NT2/D1 (cell line): ENCODE data around the gene IFRD2.

Experiments used
- DNase-seq: peaks from one replicate; pipeline ENCODE4 v3.0.0-alpha.2; 2011; ENCODE audit warnings: low read depth, low spot score
- H3K27me3 ChIP-seq: 2 replicates; pipeline ENCODE4 v1.6.0; 2011; ENCODE audit warnings: mild to moderate bottlenecking; ENCODE audit not compliant: insufficient read length, insufficient read depth
- H3K36me3 ChIP-seq: 2 replicates; pipeline ENCODE4 v1.6.1; 2011; ENCODE audit warnings: mild to moderate bottlenecking, low read length, mixed read lengths; ENCODE audit not compliant: insufficient read depth, insufficient read length
- H3K4me1 ChIP-seq: 2 replicates; pipeline ENCODE4 v1.5.1; 2011; ENCODE audit not compliant: insufficient read depth, insufficient read length
- H3K4me3 ChIP-seq: 2 replicates; pipeline ENCODE4 v1.5.1; 2011; ENCODE audit warnings: low read depth; ENCODE audit not compliant: insufficient read length
- H3K9ac ChIP-seq: 2 replicates; pipeline ENCODE4 v1.6.0; 2011; ENCODE audit warnings: low read depth; ENCODE audit not compliant: insufficient read length
- H3K9me3 ChIP-seq: 2 replicates; pipeline ENCODE4 v1.5.1; 2011; ENCODE audit warnings: mild to moderate bottlenecking, low read length; ENCODE audit not compliant: insufficient read depth
- SUZ12 ChIP-seq: IDR thresholded peaks from 2 replicates; pipeline ENCODE4 v1.6.1; 2011; ENCODE audit not compliant: insufficient read length, insufficient read depth; ENCODE audit errors: extremely low read depth
- YY1 ChIP-seq: IDR thresholded peaks from 2 replicates; pipeline ENCODE4 v1.6.1; 2011; ENCODE audit not compliant: insufficient read length, insufficient read depth
- ZNF274 ChIP-seq: IDR thresholded peaks from 2 replicates; pipeline ENCODE4 v1.6.1; 2011; ENCODE audit warnings: mild to moderate bottlenecking, low read depth, low read length

Gene IFRD2, protein sequence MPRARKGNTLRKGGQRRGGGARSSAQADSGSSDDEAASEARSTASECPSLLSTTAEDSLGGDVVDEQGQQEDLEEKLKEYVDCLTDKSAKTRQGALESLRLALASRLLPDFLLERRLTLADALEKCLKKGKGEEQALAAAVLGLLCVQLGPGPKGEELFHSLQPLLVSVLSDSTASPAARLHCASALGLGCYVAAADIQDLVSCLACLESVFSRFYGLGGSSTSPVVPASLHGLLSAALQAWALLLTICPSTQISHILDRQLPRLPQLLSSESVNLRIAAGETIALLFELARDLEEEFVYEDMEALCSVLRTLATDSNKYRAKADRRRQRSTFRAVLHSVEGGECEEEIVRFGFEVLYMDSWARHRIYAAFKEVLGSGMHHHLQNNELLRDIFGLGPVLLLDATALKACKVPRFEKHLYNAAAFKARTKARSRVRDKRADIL

DNA sequence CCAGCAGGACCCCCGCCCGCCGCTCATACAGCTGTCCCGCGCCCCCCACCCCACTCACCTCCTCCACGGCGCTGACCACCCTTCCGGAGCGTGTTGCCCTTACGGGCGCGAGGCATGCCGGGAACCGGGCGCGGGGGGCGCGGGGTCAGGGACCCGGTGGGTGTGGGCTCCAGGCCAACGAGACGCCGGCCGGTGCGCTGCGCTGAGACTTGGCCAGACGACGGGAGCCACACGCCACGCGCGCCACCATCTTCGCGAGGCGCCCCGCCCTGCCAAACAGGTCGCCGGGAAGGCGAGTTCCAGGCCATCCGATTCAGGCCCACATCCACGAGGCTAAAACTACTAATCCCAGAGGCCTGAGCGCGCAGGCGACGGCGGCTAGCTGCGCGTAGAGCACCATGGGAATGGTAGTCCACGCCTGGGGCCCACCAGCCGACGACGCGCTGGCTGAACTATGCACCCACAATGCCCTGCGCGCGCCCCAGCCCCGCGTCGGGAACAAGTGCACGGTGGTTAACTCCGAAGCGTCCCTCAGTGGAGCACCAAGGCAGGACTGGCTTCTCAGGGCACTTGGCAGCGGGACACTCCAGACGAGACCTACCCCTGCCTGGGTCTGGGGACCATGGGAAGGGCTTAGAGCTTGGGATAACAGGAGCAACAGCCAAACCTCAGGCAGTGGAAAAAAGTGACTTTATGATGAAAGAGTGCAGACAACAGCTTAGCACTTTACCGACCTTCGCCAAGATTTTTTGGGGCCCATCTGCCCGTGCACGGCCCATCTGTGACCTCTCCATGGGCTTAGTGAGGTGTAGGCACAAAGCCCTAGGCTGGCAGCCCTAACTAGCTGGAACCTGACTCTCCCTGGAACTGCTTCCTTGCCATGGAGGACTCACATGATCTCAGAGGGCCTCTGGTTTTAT is at the start of gene IFRD2:
TSS of gene IFRD2 (minus strand) at position 271 of the 920 bp plus-strand sequence. CDS start at position 116, 155 bp downstream.
- peak; percentile 69 for TF ChIP-seq YY1
- no peak for TF ChIP-seq ZNF274
- TF ChIP-seq SUZ12: no peak
- no peaks in the 10 kb centered on the region for H3K9me3 ChIP-seq
- no peaks in the 10 kb centered on the region for H3K27me3 ChIP-seq
- peak within 1 kb of the TSS; percentile 87 for H3K4me3 ChIP-seq
- peak; percentile 97 for DNase-seq
- peak within 1 kb of the TSS; percentile 97 for H3K9ac ChIP-seq
- H3K36me3 ChIP-seq: peaks cover 42% of the 10 kb centered on the region
- peaks cover 10% of the 10 kb centered on the region for H3K4me1 ChIP-seq

DNA sequence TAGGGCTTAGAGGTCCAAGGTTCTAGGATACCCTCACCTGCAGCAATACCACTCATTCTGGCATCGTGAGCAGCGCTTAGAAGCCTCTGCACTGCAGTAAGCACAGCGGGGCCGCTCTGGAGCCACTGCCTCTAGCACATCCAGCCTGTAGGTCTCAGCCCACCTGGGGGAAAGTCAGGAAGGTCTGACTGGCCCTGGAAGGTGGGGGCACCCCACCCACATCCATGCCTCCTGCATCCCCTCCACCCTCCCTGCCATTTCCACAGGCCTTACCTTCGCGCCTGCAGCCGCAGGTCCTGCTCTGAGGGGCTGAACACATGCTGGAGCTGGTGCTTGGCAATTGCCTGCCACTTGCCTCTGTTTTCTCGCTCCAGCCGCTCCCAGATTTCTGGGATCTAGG is 49.3 kb upstream of the IFRD2 start:
- H3K27me3 ChIP-seq: peaks cover 40% of the 10 kb centered on the region
- no peaks in the 10 kb centered on the region for H3K9me3 ChIP-seq
- TF ChIP-seq ZNF274 (no peak), SUZ12 (no peak), YY1 (no peak)
- H3K4me1 ChIP-seq: peaks cover 18% of the 10 kb centered on the region
- no peak for DNase-seq
- H3K4me3 ChIP-seq: no peak overlapping the region
- H3K36me3 ChIP-seq: peaks cover 1% of the 10 kb centered on the region
- no peak overlapping the region for H3K9ac ChIP-seq

DNA sequence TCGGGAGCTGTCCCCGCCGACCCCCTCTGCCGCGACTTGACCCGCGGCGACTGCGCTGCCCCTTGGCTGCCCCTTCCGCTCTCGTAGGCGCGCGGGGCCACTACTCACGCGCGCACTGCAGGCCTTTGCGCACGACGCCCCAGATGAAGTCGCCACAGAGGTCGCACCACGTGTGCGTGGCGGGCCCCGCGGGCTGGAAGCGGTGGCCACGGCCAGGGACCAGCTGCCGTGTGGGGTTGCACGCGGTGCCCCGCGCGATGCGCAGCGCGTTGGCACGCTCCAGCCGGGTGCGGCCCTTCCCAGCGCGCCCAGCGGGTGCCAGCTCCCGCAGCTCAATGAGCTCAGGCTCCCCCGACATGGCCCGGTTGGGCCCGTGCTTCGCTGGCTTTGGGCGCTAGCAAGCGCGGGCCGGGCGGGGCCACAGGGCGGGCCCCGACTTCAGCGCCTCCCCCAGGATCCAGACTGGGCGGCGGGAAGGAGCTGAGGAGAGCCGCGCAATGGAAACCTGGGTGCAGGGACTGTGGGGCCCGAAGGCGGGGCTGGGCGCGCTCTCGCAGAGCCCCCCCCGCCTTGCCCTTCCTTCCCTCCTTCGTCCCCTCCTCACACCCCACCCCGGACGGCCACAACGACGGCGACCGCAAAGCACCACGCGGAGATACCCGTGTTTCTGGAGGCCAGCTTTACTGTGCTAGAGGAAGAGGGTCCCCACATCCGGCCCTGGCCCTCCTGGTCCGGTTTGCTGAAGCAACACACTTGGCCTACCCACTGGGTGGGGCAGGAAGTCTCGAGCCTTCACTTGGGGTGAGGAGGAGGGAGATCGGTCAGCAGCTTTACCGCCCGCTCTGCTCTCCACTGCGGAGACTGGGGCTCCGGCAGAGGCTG is 48.5 kb upstream of the IFRD2 start, which contains the start of gene RASSF1:
TSS of gene RASSF1 (minus strand) at position 389 of the 882 bp plus-strand sequence. CDS start at position 358, 31 bp downstream.
- TF ChIP-seq YY1: no peak
- no peak for TF ChIP-seq SUZ12
- H3K4me1 ChIP-seq: peaks cover 16% of the 10 kb centered on the region
- H3K9me3 ChIP-seq: no peaks in the 10 kb centered on the region
- peaks cover 10% of the 10 kb centered on the region for H3K36me3 ChIP-seq
- no peak within 1 kb of the TSS for H3K9ac ChIP-seq
- H3K27me3 ChIP-seq: peaks cover 35% of the 10 kb centered on the region
- DNase-seq: no peak
- no peak within 1 kb of the TSS for H3K4me3 ChIP-seq

DNA sequence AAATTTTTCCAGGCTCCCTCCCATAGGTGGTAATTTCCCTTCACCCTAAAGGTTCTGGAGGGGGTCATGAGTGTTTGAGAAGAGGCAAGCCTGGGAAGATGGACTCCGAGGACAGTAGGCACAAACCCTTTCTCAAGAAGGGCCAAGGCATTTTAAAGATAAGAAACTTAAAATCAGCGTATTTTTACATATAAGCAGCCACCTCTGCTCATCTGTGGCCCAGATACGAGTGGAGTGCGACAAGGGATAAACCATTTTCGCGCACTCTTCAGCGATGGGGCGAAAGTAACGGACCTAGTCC is 47.9 kb upstream of the IFRD2 start:
- Histone ChIP-seq H3K27me3 (peaks cover 29% of the 10 kb centered on the region), H3K9ac (no peak overlapping the region)

DNA sequence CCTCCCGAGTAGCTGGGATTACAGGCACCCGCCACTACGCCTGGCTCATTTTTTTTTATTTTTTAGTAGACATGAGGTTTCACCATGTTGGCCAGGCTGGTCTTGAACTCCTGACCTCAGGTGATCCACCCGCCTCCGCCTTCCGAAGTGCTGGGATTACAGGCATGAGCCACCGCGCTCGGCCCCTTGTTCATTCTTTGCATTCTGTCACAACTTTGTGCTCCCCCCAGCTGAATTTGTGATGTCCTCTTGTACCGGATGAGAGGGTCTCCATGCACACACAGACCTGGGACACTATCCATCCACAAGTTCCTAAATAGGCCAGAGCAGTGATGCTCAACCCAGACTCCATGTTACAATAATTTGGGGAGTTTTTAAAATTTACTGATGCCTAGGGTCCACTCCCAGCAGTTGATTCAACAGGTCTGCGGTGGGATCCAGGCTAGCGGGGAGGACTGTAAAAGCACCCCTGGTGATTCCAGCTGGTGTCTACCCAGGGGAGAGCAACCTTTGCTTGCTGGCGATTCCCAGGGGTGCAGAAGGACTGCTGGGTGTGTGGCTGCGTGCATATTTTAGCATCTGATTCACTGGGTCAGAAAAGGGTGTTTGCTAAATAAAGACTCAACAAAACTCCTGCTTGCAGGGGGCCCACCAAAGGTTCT is 47.4 kb upstream of the IFRD2 start:
- no peak overlapping the region for H3K9ac ChIP-seq
- TF ChIP-seq ZNF274: no peak
- no peak for TF ChIP-seq SUZ12
- H3K27me3 ChIP-seq: peaks cover 24% of the 10 kb centered on the region
- no peak overlapping the region for H3K4me3 ChIP-seq
- H3K4me1 ChIP-seq: peaks cover 14% of the 10 kb centered on the region
- H3K9me3 ChIP-seq: no peaks in the 10 kb centered on the region
- no peak for DNase-seq
- peaks cover 19% of the 10 kb centered on the region for H3K36me3 ChIP-seq

More for the DNA sequence above, 47.9 kb upstream of the IFRD2 start:
- TF ChIP-seq ZNF274 (no peak), SUZ12 (no peak), YY1 (no peak)
- H3K36me3 ChIP-seq: peaks cover 16% of the 10 kb centered on the region
- H3K9me3 ChIP-seq: no peaks in the 10 kb centered on the region
- no peak for DNase-seq
- no peak overlapping the region for H3K4me3 ChIP-seq
- peaks cover 15% of the 10 kb centered on the region for H3K4me1 ChIP-seq

DNA sequence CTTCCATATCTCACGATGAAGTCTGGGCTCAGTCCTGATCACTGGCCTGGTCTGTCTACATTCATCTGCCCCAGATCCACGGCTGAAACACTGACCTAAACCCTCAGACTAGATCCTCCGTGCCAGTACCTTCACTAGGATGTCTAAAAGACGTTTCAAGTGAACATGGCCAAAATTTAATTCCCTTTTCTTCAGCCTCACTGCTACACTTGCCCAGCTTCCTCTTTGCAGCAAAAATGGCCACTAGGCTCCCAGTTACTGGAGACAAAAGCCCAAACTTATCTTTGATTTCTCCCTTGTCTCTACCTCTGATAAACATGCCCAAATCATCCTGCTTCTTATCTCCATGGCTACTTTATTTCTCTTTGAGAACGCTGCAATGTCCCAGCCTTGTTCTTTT is 46.7 kb upstream of the IFRD2 start:
- Histone ChIP-seq H3K4me3 (no peak overlapping the region), H3K4me1 (peaks cover 14% of the 10 kb centered on the region), H3K9ac (no peak overlapping the region), H3K36me3 (peaks cover 26% of the 10 kb centered on the region), H3K27me3 (peaks cover 21% of the 10 kb centered on the region), H3K9me3 (no peaks in the 10 kb centered on the region)
- TF ChIP-seq YY1 (no peak), SUZ12 (no peak), ZNF274 (no peak)
- no peak for DNase-seq
